Fibroblast of skin of left biceps (primary cell): Measurements from ENCODE around the gene LHX2.

Experiments
- DNase-seq, 2 experiments: peaks; one replicate each; pipeline ENCODE4 v3.0.0-alpha.2; 2013; ENCODE audit warnings: low read depth in 2 of 2

Gene LHX2

DNA sequence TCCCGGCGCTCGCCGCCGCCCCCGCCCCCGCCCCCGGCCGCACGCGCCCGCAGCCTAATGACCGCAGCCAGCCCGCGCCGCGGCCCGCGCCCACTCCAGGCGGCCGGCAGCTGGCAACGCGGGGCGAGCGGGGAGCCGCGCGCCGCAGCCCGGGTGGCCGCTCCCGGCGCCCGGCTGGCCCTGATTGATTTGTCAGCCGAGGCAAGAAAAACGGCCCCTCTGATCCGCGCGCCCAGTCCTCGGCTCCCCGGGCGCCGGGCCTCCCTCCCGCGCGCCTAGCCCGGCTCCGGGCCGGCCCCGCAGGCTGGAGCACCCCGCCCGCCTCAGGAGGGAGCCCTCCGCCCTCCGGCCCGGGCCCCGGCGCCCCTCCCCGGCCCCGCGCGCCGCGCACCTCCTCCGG is 11.9 kb upstream of the LHX2 start:
- DNase-seq, result no peak

DNA sequence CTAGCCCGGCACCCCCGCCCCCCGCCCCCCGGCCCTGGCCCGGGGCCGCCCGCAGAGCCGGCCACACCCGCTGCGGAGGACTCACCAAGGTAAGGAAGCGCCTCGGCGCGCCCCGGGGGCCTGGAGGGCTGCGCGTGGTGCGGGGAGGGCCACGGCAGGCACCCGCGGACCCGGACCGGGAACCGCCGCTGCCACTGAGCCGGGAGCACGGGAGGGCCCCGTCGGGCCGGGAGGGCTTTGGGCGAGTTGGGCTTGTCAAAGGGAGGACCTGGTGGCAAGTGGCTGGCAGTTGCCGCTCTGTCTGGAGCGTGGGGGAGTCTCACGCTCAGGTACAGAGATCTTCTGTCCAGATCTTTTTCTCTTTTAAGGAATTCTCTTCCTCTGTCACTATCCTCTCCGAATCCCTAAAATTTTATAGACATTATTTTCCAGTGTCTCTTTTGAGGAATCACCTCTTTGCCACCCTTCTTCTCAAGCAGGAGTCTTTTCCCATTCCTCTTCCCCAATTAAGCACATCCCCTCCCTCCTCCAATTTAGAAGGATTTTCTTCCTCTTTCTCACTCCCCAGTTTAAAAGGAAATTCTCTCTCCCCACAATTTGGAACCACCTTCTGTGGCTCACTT is 11.3 kb upstream of the LHX2 start:
- DNase-seq, result no peak

DNA sequence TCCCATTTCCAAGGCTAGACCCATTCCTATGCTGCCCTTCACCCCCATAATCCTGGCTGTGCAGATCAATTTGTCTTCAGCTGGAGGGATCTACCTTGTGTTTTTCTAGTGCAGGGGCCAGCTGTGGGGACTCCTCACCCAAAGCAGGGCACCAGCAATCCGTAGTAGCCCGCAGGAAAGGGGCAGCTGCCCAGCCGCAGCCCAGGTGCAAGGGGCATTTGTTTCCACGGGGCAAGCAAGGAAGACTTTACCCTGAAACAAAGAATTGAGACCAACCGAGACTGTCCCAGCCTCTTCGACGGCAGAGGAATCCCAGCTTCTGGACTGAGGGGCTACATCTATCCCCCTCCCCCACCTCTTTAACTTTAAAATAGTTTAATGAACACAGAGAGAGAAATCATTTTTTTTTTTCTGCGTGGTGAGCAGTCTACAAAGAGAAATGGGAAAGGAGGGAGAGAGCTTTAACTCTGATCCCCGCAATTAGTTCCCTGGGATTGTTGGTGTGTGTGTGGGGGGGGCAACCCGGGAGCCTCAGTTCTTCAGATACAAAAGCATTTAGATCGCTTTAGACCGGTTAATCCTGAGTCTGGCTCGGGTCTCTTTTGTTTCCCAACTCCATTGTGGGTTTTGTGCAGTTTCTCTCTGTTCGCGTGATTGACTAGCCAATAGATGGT is 10.6 kb upstream of the LHX2 start:
- no peak for DNase-seq

DNA sequence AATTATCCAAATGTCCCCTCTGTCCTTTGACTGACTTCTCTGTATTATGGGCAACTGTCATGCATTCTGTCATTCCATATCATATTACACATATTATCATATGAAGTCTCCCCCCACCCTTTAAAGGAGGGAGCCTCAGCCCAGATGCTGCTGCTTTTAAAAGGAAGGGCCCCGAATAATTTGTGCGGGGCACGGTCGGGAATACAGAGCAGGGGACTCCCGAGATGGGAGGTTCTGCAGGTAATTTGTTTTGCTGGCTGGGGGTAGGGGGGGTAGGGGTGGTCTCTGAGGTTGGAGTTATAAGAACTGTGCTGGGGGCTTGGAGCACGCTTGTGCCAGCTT is 10.1 kb upstream of the LHX2 start:
- DNase-seq, result no peak

DNA sequence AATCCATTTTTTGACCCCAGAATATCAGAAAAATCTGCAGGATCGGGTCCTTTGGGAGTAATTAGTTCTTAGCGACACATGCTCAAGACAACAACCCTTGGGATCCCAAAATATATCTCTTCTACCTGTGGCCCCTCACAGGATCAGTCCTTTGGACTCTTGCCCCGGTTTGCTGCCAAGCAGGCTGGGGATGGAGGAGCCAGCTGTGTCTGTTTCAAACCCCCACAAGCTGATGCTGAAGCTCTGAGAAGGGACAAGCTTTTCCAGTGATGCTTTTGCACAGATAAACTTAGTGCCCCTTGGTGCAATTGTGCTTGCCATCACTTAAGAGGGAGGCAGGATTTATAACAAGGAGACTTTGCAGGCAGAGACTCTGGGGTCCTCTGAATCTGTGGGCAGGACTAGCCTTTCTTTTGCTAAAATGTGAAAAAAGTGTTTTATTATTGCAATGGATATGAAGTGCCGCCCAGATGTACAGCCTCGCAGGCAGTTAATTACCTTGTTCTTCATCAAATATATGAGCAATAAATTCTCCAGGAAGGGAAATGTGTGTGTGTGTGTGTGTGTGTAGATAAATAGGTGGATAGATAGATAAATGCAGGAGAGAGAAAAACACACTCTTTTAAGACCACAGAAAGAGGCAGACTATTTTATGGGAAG is 9.6 kb upstream of the LHX2 start:
- DNase-seq, result no peak

DNA sequence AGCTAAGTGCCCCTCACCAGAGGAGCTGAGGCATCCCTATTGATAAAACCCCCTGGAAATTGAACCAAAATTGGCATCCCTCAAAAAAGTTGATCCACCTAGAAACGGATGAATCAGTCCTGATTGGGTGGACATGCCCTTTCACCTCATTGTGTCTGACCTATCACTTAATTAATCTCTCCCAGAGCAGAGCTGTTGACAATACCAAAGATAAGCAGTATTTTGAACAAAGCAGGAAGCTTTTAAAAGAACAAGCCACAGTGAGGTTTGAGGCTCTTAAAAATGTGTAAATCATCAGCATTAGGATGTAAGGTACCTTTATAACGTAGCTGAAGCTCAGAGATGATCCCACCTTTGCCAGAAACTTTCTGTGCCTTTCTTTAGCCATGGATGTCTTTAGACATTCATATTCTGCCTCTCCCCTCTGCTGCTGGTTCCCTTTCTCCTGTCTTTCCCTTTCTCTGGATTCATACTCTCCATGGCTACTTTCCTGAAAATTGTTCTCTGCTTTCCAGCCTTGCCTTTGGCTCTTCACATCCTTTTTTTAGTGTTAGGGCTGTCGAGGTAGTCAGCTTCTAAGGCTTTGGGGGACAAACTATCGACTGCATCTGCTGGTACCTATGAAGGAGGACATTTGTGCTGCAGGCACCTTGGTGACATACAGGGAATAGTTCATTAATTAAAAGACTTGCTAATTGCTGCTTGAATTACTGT is 7.8 kb upstream of the LHX2 start:
- no peak for DNase-seq

DNA sequence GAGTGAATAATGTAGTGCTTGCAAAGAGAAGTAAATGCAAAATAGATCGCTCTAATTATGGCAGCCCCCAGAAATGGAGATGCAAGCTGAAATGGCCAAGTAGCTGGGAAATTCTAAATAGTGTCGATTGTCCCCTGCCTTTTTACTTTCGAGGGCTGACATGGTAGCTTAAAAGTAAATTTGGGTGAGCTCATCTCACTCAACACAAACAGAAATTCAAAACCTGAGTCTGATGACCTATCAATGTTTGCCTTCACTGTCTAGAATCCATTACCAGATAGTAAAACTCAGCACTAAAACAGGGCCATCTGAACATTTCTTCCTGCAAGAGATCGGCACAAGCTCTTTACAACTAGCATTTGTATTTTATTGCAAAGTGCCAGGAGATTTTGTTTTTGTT is 7.0 kb upstream of the LHX2 start:
- no peak for DNase-seq

DNA sequence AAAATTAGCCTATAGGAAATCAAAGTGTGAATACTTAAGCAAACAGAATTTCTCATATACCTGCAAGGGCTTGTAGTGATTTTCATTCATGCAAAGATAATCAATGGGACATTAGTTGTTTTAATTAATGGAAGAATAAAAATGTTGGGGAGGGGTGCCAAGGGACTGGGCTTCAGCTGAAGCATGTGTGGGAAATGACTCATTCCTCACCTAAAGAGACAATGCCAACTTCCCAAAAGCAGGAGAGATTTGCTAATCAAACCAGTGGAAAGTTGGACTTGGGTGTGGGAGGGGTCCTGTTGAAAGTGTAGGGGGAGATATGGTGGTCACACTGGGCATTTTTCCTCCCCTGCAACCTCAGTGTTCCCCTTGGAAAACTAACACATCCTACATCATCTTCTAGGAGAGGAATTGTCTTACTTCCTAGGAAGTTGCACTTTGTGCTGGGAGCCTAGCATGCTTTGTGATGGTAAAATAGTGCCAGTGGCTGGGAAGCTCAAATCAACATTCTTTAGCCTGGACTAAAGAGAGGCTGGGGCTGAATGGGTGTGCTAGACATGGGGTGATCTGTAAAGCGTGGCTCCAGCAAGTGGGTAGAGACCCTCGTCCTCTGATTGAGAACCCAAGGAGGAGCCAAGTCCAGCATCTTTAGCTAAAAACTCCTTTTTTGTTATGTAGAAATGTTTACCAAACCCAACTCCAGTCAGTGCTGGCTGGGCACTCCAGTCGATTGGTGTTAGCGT is 6.4 kb upstream of the LHX2 start:
- no peak for DNase-seq

DNA sequence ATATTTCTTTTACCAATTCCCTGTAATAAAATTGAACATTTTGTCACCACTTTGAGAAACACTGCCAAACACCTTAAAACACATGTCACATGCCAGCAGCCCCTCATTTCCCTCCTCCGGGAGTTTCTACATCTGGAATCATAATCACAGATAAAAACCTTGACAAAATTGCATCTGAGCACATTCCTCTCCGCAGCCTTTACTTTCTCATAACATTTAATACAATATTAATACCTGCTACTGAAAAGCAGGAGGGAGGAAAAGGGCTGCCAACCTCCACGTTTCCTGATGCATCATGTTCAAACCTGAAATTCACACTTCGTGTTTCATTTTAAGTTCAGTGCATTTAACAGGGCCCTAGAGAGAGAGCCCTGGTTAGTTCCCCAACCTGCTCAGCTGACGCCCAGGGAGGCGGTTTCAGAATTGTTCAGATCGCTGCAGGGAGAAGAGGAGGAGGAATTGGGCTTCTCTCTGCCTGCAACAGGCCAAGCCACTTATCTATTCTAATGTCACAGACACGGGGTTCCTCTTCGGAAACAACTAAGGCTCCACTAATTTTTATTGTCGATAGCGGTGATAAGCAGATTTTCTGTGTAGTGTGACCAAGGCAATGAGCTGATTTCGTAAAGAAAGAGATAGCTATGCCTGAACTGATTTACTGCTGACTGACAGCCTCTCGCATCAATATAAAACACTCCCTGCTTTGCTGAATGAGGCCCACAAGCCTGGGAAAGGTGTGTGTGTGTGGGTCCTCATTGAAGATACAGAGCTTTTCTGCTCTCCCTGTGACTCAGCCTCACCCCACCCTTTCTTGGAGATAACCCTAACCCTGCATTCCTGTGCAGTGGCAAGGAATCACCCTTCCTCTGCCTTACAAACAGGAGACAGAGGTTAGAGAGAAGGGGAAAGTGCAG is 4.9 kb upstream of the LHX2 start:
- no peak for DNase-seq

DNA sequence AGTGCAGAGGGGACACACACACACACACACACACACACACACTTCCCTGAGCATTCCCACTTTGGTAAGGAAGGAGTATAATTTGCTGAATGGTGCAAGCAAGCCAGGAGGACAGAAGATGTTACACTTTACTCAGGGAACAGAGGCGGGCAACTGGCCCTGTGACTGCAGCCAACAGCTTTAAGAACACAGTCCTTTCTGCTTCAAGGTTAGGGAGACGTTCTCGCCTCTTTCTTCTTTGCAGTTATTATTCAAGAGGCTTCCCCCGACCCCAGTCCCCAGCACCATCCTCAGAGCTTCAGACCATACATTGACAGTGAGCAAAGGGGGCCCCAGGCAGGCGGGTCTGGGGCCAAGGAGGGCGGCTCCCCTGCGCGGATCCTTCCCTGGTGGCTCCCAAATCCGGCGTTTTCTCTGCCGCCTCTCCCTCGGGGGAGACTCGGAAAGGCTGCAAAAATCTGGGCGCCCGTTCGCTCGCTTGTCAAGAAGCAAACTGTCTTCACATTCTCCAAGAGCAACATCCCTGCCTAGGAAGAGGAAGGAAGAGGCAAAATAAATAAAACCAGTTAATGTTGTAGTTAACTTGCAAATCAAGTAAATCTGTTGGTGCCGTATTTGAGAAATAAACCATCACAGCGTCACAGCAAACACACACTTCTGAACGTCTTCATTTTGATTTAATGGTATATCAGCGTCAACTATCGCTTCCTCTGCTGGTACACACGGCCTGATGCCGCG is 3.8 kb upstream of the LHX2 start:
- DNase-seq, result no peak

DNA sequence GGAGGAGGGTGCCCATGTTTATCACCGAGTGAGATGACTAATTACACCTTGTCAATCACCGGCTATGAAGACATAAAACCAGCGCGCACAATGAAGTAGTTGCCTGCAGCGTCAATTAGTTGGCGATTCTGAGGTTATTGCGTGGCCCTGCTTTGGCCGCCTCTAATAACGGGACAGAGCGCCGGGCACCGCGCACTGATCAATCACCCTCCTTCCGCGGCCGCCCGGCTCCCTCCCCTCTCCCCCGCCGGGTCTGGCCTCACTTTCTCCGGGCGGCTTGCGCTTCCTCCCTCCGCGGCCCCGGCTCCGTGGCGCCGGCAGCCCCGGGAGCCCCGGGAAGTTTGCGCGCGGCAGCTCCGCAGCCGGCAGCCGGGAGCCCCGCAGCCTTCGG is 3.3 kb upstream of the LHX2 start:
- no peak for DNase-seq

DNA sequence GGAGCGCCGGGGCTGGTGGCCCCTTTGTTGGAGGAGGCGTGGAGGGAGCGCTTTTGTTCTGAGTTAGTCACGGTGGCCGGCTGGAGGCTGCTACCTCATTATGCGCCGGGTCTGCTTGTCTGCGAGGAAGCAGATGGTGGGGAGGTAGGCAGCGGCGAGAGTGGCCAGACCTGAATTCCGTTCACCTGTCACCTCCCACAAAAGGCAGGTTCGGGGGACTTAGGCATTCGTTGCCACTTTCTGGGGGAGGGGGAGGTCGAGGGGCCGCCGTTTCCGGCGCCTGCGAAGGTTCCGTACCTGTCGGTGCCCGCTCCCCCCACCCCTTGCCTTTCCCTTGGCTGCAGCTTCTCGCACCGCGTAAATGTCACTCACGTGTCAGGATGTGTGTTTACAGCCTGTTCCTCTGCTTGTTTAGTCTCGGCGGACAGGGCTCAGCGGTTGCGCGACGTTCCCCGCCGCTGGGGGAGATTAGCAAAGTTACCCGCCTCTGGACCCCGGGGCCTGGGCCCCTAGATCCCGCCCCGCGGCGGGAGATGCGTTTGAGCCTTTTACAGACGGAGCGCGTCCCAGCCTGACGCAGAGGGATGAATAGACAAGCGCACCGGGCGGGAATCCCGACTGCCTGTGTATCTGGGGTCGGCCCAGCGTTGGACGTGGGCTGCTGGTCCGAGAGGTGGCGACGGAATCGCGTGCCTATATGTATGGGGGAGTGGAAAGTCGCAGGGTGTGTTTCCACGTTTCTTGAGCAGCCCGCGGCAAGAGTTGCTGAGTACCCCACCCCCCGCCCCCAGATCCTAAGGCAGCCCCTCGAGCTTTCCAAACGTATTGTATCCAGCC is 2.7 kb upstream of the LHX2 start:
- no peak for DNase-seq

DNA sequence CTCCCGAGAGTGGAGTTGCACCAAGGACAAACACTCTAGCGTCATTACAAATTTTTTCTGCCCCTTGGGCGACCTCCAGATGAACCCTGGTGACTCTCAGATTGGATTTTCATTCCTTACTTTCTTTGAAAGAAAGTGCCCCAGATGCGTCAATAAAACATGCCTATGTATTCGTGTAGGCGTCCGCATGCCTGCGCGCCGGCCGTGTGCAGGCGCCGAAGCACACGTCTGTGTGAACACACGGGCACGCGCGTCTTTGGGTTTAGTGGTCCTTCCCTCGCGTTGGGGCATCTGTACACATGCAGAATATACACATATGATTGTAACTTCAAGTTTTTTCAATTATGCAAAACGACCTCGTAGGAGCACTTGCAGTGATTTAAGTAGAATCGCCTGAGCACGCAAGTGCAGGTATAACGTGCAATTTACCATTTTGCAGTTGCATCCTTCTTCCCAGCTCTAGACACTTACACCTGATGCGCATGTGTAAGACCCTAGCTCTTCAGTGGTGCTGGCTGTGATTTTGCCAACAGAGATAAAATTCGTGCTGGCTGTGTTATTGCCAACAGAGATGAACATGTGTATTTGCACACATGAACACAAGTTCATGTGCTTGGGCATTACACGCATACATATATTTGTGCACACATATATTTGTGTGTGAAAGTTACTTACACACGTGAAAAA is 1.9 kb upstream of the LHX2 start:
- no peak for DNase-seq

DNA sequence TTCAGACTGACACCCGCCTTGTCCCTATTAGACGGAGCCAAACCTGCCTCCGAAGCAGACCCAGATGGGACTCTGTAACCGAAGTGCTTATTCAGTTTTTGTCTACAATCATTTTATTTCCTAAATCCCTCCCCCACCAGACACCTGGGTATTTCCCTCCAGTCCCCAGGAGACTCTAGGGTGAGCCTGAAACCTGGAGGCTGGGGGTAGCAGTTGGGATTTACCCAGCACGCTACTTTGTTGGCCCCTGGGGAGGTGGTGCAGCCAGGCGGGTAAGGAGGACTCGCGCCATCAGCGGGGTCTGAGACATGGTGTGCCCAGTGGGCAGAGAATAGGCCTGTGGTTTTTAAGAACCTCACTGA is 1.3 kb upstream of the LHX2 start:
- no peak for DNase-seq

DNA sequence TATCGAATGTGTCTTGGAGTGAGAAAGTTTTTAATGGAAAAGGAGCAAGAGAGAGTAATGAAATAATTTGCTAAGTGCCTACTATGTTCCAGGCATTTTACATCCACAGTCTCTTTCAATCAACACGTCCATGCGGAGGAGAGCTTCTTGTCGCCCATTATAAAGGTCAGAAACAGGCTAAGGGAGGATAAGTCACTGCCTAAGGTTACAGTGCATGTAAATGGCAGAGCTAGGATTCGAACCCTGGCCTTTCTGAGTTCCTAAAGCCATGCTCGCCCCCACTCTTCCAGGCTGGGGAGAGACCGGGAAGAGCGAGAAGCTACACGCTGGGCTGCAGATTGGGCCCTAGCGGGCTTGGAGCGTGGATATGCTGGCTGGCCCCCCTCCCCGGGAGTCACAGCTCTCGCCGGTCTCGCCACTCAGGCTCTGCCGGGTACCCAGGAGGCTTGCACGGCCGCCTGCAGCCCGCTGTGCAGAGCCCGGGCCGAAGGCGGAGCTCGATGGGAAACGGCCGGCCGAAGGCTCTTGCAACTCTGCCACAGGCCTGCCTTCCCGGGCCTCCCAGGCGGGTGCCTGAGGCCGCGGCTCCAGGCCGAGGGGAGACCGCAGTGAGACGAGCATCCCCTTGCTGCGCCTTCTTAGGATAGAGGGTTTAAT is 775 bp upstream of the LHX2 start:
- no peak for DNase-seq

DNA sequence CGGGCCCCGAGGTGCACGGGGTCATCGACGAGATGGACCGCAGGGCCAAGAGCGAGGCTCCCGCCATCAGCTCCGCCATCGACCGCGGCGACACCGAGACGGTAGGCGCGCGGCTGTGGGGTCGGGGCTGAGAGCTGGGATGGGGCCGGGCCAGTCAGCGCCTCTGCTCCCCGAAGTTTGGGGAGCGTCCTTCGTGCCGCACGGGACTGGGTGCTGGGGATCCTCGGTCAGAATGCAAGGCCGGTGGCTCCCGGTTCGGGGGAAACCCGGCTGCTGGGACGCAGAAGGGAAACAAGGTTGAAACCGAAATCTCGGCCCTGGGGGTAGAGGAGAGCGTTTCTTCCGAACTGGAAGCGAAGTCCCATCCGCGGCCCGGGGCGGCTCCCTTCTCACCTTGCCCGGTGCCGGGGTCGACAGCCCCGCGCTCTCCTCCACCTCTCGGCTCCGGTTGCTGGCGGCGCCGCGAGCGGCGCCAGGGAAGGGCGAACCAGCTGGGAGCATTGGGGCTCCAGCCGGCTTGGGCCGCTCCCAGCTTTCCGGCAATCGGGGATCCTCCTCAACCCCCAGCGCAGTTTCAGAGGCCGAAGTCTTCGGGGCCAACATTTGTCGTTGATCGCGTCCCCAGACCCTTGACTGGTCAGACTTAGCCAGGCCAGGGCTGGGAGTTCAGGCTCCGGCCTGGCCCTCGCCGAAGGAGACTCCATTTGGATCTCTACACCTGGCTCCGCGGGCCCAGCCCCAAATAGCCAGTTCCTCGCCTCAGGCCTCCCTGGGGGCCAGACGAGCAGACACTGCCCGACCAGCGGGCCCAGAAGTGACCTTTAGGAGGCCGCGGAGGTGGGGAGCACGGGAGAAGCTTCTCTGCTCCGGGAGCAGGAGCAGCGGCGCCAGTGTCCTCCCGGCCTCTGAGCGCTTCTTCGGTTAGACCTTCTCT is 1.1 kb downstream of the LHX2 start:
- DNase-seq, result no peak
